ENCODE results near the gene CLIP1.

GRCh38 chr12:122403115-122403770 lies 19.2 kb downstream of the CLIP1 start:
- TF ChIP-seq CTCF (IDR thresholded peaks at IDR 0.05) (no peak), EP300 (IDR thresholded peaks at IDR 0.05) (no peak)
